CD4-positive, alpha-beta T cell treated with Interleukin-4 for 1 hour (primary cell): ENCODE measurements around the gene BAX.
A peak's percentile ranks its signal among the peaks of the same experiment; 100 is the strongest.

Experiments
- DNase-seq, 2 donors: peaks; one replicate each; pipeline ENCODE4 v3.0.0-alpha.2; 2020 to 2022

The BAX gene

GRCh38 chr19:48933382-48933932 lies 21.2 kb upstream of the BAX start, which contains the start of gene DHDH:
Gene DHDH, plus strand, starts transcription at chr19:48933699. Its CDS starts 23 bp downstream, at chr19:48933722.
- DNase-seq = peak; percentile 91 to 93

GRCh38 chr19:48934837-48935236 lies 19.8 kb upstream of the BAX start:
- no peak for DNase-seq

- no peak for DNase-seq
Measured at GRCh38 chr19:48935864-48936263, 18.8 kb upstream of the BAX start.

- DNase-seq = no peak
Measured at GRCh38 chr19:48938256-48938655, 16.4 kb upstream of the BAX start.

GRCh38 chr19:48940902-48941301 lies 13.8 kb upstream of the BAX start:
- DNase-seq = no peak

GRCh38 chr19:48943081-48943480 lies 11.6 kb upstream of the BAX start:
- no peak for DNase-seq

- DNase-seq = no peak
Measured at GRCh38 chr19:48945415-48945814, 9.3 kb upstream of the BAX start.

GRCh38 chr19:48945817-48946216 lies 8.9 kb upstream of the BAX start:
- no peak for DNase-seq

GRCh38 chr19:48946463-48947257 lies 8.0 kb upstream of the BAX start:
- no peak for DNase-seq

- DNase-seq = no peak
Measured at GRCh38 chr19:48947258-48947542, 7.5 kb upstream of the BAX start.

GRCh38 chr19:48950159-48950558 lies 4.5 kb upstream of the BAX start:
- DNase-seq = no peak

- no peak for DNase-seq
Measured at GRCh38 chr19:48950830-48951519, 3.7 kb upstream of the BAX start.

- DNase-seq = no peak
Measured at GRCh38 chr19:48953141-48953540, 1.5 kb upstream of the BAX start.

- no peak for DNase-seq
Measured at GRCh38 chr19:48953990-48954594, 583 bp upstream of the BAX start.

- DNase-seq = no peak
Measured at GRCh38 chr19:48955308-48955958, 758 bp downstream of the BAX start.

GRCh38 chr19:48958006-48958405 lies 3.3 kb downstream of the BAX start:
- no peak for DNase-seq

- peak in 1 of 2 donors; percentile 27 for DNase-seq
Measured at GRCh38 chr19:48959341-48960239, 4.9 kb downstream of the BAX start.

GRCh38 chr19:48961051-48961649 lies 6.5 kb downstream of the BAX start:
- no peak for DNase-seq

GRCh38 chr19:48961673-48962028 lies 7.0 kb downstream of the BAX start:
- no peak for DNase-seq

GRCh38 chr19:48962029-48962848 lies 7.6 kb downstream of the BAX start:
- peak; percentile 52 to 74 for DNase-seq

GRCh38 chr19:48962849-48963165 lies 8.1 kb downstream of the BAX start:
- no peak for DNase-seq
